C4-2B (cell line): Measurements from ENCODE around the gene HCN1.

ENCODE experiments used
- H3K27ac ChIP-seq: fragments of 450-650 bp; 2 replicates; pipeline ENCODE4 v1.5.1; 2017
- CTCF ChIP-seq: fragments of 450-650 bp; conservative IDR thresholded peaks from 2 replicates; pipeline ENCODE4 v1.5.1; 2017; ENCODE audit warnings: mild to moderate bottlenecking
- ZFX ChIP-seq: fragments of 450-650 bp; IDR thresholded peaks from 2 replicates; pipeline ENCODE4 v1.6.1; 2017

HCN1 gene

DNA sequence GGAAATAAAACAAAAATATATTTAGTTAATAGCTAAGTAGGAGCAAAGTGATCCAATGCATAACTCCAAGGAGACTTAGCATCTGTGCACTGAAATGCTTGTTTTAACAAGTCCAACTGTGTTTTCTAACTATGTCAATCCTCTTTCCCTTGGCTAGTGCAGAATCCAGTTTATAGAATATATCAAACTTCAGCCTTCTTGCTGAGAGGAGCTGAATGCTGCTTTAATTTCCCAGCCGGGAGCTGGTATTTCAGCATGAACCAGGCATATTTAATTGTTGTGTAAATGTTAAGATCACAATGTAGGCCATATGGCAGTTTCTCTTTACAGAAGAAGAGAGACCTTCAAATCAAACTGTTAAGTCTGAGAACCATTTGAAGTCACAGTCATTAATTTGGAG is 411.7 kb downstream of the HCN1 start:
- H3K27ac ChIP-seq: no peak overlapping the region
- TF ChIP-seq ZFX: no peak
- TF ChIP-seq CTCF: no peak

DNA sequence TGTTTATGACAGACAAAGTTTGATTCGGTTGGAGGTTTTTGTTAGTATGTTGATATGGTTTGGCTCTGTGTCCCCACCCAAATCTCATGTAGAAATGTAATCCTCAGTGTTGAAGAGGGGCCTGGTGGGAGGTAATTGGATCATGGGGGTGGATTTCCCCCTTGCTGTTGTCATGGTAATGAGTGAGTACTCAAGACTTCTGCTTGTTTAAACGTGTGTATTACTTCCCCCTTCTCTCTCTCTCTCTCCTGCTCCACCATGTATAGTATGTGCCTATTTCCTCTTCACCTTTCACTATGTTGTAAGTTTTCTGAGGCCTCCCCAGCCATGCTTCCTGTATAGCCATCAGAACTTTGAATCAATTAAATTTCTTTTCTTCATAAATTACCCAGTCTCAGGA is 415.1 kb downstream of the HCN1 start:
- no peak for TF ChIP-seq ZFX
- TF ChIP-seq CTCF: no peak
- H3K27ac ChIP-seq: no peak overlapping the region

- TF ChIP-seq ZFX (no peak), CTCF (no peak)
- H3K27ac ChIP-seq: no peak overlapping the region
These were observed 417.1 kb downstream of the HCN1 start for GRCh38 chr5:45279109-45279508.

DNA sequence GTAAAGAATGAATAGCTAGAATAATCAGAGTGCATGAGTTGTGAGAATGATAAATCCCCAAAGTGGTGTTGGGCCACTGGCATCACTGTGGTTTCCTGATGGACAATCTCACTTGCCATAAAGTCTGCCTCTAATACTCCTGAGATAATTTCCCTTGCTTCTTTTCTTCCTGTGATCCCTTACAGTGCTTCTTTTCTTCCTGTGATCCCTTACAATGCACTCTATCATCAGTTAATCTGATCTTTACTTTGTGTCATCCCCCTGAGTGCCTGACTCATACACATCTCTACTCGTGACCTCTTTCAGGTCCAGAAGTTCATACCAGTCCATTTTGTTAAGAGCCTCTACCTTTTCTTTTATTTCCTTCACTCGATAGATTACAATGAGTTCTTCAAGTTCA is 418.3 kb downstream of the HCN1 start:
- TF ChIP-seq ZFX: no peak
- no peak for TF ChIP-seq CTCF
- H3K27ac ChIP-seq: no peak overlapping the region

GRCh38 chr5:45274241-45274640 is 421.9 kb downstream of the HCN1 start:
- no peak for TF ChIP-seq ZFX
- no peak for TF ChIP-seq CTCF
- no peak overlapping the region for H3K27ac ChIP-seq

GRCh38 chr5:45271626-45272025 is 424.6 kb downstream of the HCN1 start:
- no peak overlapping the region for H3K27ac ChIP-seq
- no peak for TF ChIP-seq ZFX
- no peak for TF ChIP-seq CTCF

DNA sequence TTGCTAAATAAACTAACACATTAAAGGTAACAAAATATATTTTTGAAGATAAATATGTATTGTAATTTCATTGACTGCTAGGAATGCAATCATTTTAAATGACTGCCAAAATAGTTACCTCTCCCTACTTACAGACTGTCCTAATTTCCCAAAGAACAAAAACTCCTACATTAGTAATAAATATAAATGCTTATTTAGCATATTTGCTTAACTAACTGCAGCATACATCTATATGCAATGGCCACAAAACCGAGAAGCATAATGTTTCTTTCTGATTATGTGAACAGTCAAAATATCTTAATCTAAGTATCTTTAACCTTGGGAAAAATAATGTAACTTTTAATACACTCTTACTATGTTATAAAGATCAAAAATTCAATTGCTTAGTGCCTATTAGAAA is 431.7 kb downstream of the HCN1 start:
- TF ChIP-seq CTCF (no peak), ZFX (no peak)
- no peak overlapping the region for H3K27ac ChIP-seq
